Fibroblast of lung (primary cell): Measurements from ENCODE around the gene NLRC3. TPM values are rescaled to one million over a fixed set of nuclear protein-coding genes. Genes with fewer than 3 reads are reported as not detected.

Source experiments
- DNase-seq, 2 donors: peaks; one replicate each; pipeline versions ENCODE4 v3.0.0 to v3.0.0-alpha.2; 2010; ENCODE audit warnings: low read depth in 2 of 2
- H2AFZ ChIP-seq: 2 replicates; pipeline ENCODE4 v1.5.1; 2012; ENCODE audit warnings: low read length, control low read depth, inconsistent platforms
- H3K27ac ChIP-seq: 2 replicates; pipeline ENCODE4 v1.5.1; 2011; ENCODE audit warnings: low read length, control low read depth; ENCODE audit not compliant: insufficient read depth
- H3K27me3 ChIP-seq: 2 replicates; pipeline ENCODE4 v1.5.1; 2011; ENCODE audit warnings: mild to moderate bottlenecking, low read length; ENCODE audit not compliant: control insufficient read depth, insufficient read depth
- H3K36me3 ChIP-seq: 2 replicates; pipeline ENCODE4 v1.5.1; 2011; ENCODE audit warnings: low read length; ENCODE audit not compliant: control insufficient read depth, insufficient read depth
- H3K4me1 ChIP-seq: 2 replicates; pipeline ENCODE4 v1.5.1; 2011; ENCODE audit warnings: low read length; ENCODE audit not compliant: control insufficient read depth, insufficient read depth; ENCODE audit errors: extremely low read depth
- H3K4me2 ChIP-seq: 2 replicates; pipeline ENCODE4 v1.5.1; 2011; ENCODE audit warnings: low read length, control low read depth; ENCODE audit not compliant: insufficient read depth; ENCODE audit errors: extremely low read depth
- H3K4me3 ChIP-seq, 4 experiments: fragments of 200-600 bp in 1 of 4; sonication (generic) in 1 of 4; replicated peaks in 1 of 4; 2 replicates each; pipeline ENCODE4 v1.5.1; 2011 to 2016; ENCODE audit warnings: low read length in 4 of 4, low read depth in 3 of 4, mild to moderate bottlenecking in 3 of 4, control low read depth in 2 of 4, inconsistent platforms in 1 of 4, mixed read lengths in 1 of 4; ENCODE audit not compliant: insufficient read depth in 1 of 4; ENCODE audit errors: control extremely low read depth in 1 of 4
- H3K79me2 ChIP-seq: 2 replicates; pipeline ENCODE4 v1.5.1; 2012; ENCODE audit warnings: mild to moderate bottlenecking, low read length, inconsistent platforms; ENCODE audit not compliant: control insufficient read depth, insufficient read depth
- H3K9ac ChIP-seq: 2 replicates; pipeline ENCODE4 v1.5.1; 2011; ENCODE audit warnings: mild to moderate bottlenecking, low read length, control low read depth; ENCODE audit not compliant: insufficient read depth
- H3K9me3 ChIP-seq: 2 replicates; pipeline ENCODE4 v1.5.1; 2012; ENCODE audit warnings: low read depth, low read length; ENCODE audit not compliant: control insufficient read depth, insufficient read depth
- H4K20me1 ChIP-seq: 2 replicates; pipeline ENCODE4 v1.5.1; 2011; ENCODE audit warnings: low read length; ENCODE audit not compliant: control insufficient read depth, insufficient read depth; ENCODE audit errors: extremely low read depth
- CTCF ChIP-seq, 2 donors: IDR thresholded peaks in 1 of 2; conservative IDR thresholded peaks in 1 of 2; 1 replicate in 1 of 2; 2 replicates in 1 of 2; pipeline ENCODE4 v1.5.1; 2011 to 2012; ENCODE audit warnings: low read length in 2 of 2, control low read depth in 1 of 2, inconsistent platforms in 1 of 2, low read depth in 1 of 2, mild to moderate bottlenecking in 1 of 2
- EZH2 ChIP-seq: IDR thresholded peaks from 2 replicates; pipeline ENCODE4 v1.5.1; 2012; ENCODE audit warnings: low read length, control low read depth, mild to moderate bottlenecking; ENCODE audit errors: missing control alignments
- polyA plus RNA-seq, 2 donors: library from polyadenylated mRNA; depleted of rRNA in 1 of 2; stranded (reverse) in 1 of 2; unstranded in 1 of 2; fragments of >200 nt; gene quantifications; 2 replicates each; pipeline ENCODE4 v1.2.1, GENCODE V29; 2011 to 2012; ENCODE audit warnings: missing spikeins in 1 of 2
- total RNA-seq: library from RNA; depleted of rRNA; stranded (reverse); fragments of >200 nt; gene quantifications from 2 replicates; pipeline ENCODE4 v1.2.1, GENCODE V29; 2014

Gene NLRC3
- total and polyA plus RNA-seq, 2 donors (not counting 1 experiment from before 2014, with no cell fraction given) = 0.17 TPM; not detected in 1

- peaks cover 2% of the 10 kb centered on the region for H3K4me1 ChIP-seq
- TF ChIP-seq EZH2 (no peak), CTCF (conservative IDR thresholded peaks at IDR 0.05 in 1 of 2, IDR thresholded peaks at IDR 0.05 in 1 of 2; ENCODE audit: low read depth in 1 of 2, low read length in 2 of 2) (no peak)
- no peak overlapping the region for H3K27ac ChIP-seq
- H3K79me2 ChIP-seq = no peaks in the 10 kb centered on the region
- H3K4me3 ChIP-seq = no peak overlapping the region
- no peak overlapping the region for H3K9ac ChIP-seq
- H3K36me3 ChIP-seq = no peaks in the 10 kb centered on the region
- no peak overlapping the region for H3K4me2 ChIP-seq
- H3K9me3 ChIP-seq = no peaks in the 10 kb centered on the region
- H3K27me3 ChIP-seq = no peaks in the 10 kb centered on the region
- no peak overlapping the region for H2AFZ ChIP-seq
- DNase-seq = no peak
- no peaks in the 10 kb centered on the region for H4K20me1 ChIP-seq
Measured at GRCh38 chr16:3541527-3542155, 35.6 kb downstream of the NLRC3 start.

- H3K4me2 ChIP-seq = no peak overlapping the region
- H3K9ac ChIP-seq = no peak overlapping the region
- DNase-seq = no peak
- TF ChIP-seq EZH2 = no peak
- TF ChIP-seq CTCF (conservative IDR thresholded peaks at IDR 0.05 in 1 of 2, IDR thresholded peaks at IDR 0.05 in 1 of 2; ENCODE audit: low read depth in 1 of 2, low read length in 2 of 2) = no peak
- peaks cover 2% of the 10 kb centered on the region for H3K36me3 ChIP-seq
- no peaks in the 10 kb centered on the region for H3K27me3 ChIP-seq
- H4K20me1 ChIP-seq = no peaks in the 10 kb centered on the region
- no peak overlapping the region for H3K27ac ChIP-seq
- no peaks in the 10 kb centered on the region for H3K9me3 ChIP-seq
- H3K79me2 ChIP-seq = no peaks in the 10 kb centered on the region
- H3K4me1 ChIP-seq = peaks cover 5% of the 10 kb centered on the region
- no peak overlapping the region for H3K4me3 ChIP-seq
- H2AFZ ChIP-seq = no peak overlapping the region
Measured at GRCh38 chr16:3538222-3538621, 39.0 kb downstream of the NLRC3 start.

GRCh38 chr16:3536851-3537250 lies 40.4 kb downstream of the NLRC3 start:
- Histone ChIP-seq H3K4me1 (peaks cover 5% of the 10 kb centered on the region), H3K27me3 (no peaks in the 10 kb centered on the region), H3K36me3 (peaks cover 5% of the 10 kb centered on the region), H3K4me2 (peak overlapping the region; percentile 4), H3K4me3 (peak overlapping the region in 1 of 4 experiments; percentile 9), H2AFZ (no peak overlapping the region), H3K9me3 (no peaks in the 10 kb centered on the region), H3K9ac (no peak overlapping the region), H3K79me2 (no peaks in the 10 kb centered on the region), H3K27ac (peak overlapping the region; percentile 30), H4K20me1 (no peaks in the 10 kb centered on the region)
- DNase-seq = no peak
- no peak for TF ChIP-seq EZH2
- no peak for TF ChIP-seq CTCF (conservative IDR thresholded peaks at IDR 0.05 in 1 of 2, IDR thresholded peaks at IDR 0.05 in 1 of 2; ENCODE audit: low read depth in 1 of 2, low read length in 2 of 2)
